ENCODE measurements around the gene RAB9A.

GRCh38 chrX:13697976-13698375, 9.0 kb downstream of the RAB9A start:
- TF ChIP-seq CTCF (conservative IDR thresholded peaks at IDR 0.05; ENCODE audit: low read depth, low read length) (no peak), EZH2 (IDR thresholded peaks at IDR 0.05; ENCODE audit: borderline replicate concordance, low read depth, low read length, poor library complexity, severe bottlenecking) (no peak)
